ENCODE data around the gene DNAJA3.

DNAJA3 gene

GRCh38 chr16:4474192-4474961, 48.7 kb downstream of the DNAJA3 start, which contains the start of gene NMRAL1:
NMRAL1 (minus strand) TSS chr16:4474625; CDS start chr16:4474132, 493 bp downstream.
- peak; percentile 70 for ATAC-seq

GRCh38 chr16:4475880-4476788, 50.5 kb downstream of the DNAJA3 start, which contains the start of gene HMOX2:
HMOX2 (plus strand) TSS chr16:4476398; CDS start chr16:4505525, 29,127 bp downstream.
- peak; percentile 95 for DNase-seq
- peak; percentile 89 for ATAC-seq

More at GRCh38 chr16:4474192-4474961, 48.7 kb downstream of the DNAJA3 start, which contains the start of gene NMRAL1:
- DNase-seq: peak; percentile 93

DNA sequence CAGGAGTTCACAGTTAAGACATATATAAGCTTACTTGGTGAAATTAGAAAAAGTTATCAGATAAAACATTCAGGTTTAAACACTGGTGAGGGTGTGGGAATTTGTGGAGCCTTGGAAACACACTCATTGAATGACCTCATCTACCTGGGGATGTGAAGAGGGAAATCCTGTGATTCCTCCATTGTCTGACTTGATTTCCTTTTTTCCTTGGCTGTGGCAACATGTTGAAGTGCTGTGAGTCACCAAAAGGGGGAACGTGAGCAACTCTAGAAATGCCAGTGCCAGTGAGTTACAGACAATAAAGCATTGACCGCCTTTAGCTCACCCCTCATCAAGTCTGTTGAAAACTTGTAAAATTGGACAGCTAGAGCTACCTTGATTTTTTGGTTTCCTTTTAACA, 52.3 kb downstream of the DNAJA3 start:
- ATAC-seq: no peak
- DNase-seq: no peak

GRCh38 chr16:4481526-4481925, 55.9 kb downstream of the DNAJA3 start:
- DNase-seq (no peak), ATAC-seq (no peak)

DNA sequence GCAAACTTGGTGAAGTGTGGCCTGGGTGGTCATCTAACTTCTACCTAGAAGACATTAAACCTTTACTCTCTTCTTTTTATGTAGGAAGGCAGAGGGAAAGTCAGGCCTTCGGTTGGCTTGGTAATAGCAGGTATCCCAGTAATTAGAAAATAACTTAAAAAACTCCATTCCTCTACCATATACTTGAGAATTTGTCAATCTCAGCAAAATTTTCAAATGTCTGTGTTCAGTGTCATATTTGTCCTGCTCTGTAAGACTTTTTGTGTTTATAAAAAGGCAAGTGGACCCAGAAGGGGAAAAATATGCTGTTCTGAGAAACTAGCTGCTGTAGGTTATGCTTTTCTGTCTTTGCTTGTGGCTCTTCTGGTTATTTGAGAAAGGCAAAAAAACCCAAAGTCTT, 56.3 kb downstream of the DNAJA3 start:
- DNase-seq: no peak
- no peak for ATAC-seq

- DNase-seq (no peak), ATAC-seq (peak; percentile 8)
Measured at GRCh38 chr16:4486126-4486893, 60.6 kb downstream of the DNAJA3 start.

DNA sequence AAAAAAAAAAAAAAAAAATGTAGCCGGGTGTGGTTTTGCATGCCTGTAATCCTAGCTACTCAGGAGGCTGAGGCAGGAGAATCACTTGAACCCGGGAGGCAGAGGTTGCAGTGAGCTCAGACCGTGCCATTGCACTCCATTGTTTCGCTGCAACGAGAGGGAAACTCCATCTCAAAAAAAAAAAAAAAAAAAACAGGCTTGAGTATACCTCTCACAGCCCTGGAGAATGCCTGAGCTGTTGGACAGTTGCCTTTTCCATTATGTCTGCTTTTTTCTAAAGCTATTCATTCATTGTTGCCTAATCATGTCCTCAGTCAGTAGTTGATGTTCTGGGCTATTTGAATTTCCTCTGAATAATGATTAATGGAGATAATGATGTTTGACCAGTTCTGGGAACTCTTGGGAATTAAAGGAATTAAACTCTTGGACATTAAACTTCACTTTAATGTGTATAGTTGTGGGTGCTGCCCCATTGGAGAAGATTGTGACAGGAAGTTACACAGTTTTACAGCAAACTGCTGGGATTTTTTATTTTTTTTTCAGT, 62.4 kb downstream of the DNAJA3 start:
- ATAC-seq: no peak

GRCh38 chr16:4488499-4488967, 62.9 kb downstream of the DNAJA3 start:
- no peak for DNase-seq
- no peak for ATAC-seq

More for the DNA sequence above, 62.4 kb downstream of the DNAJA3 start:
- no peak for DNase-seq

- DNase-seq: no peak
- ATAC-seq: no peak
Measured at GRCh38 chr16:4489030-4489429, 63.4 kb downstream of the DNAJA3 start.

DNA sequence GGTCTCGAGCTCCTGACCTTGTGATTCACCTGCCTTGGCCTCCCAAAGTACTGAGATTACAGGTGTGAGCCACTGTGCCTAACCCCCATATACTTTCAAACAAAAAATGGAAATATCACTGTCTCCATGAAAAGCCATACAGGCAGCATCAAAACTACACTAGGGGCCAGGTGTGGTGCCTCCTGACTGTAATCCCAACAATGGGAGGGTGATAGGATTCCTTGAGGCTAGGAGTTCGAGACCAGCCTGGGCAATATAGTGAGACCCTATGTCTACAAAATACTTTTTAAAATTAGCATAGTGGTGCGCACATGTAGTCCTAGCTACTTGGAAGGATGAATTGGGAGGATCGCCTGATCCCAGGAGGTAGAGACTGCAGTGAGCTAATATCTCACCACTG, 66.2 kb downstream of the DNAJA3 start:
- DNase-seq (no peak), ATAC-seq (no peak)

GRCh38 chr16:4494746-4495490, 69.2 kb downstream of the DNAJA3 start:
- no peak for DNase-seq
- no peak for ATAC-seq

DNA sequence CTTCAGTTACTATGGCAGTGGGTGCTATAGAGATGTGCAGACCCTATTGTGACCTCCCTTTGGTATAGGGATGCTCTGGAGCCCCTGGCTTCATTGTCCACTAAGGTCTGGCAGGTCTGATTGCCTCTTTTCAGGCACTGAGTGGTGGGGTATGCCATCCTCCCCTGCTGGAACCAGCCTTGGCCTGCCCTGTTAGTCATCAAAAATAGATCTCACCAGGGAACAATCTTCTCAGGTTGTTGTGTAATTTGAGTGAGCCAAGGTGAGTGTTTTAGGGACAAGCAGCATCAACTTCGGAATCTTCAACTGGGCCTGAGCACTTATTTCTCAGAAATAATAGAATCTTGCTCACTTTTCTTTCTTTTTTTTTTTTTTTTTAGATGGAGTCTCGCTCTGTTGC, 70.1 kb downstream of the DNAJA3 start:
- ATAC-seq: no peak
- DNase-seq: no peak

GRCh38 chr16:4496305-4496704, 70.6 kb downstream of the DNAJA3 start:
- ATAC-seq: peak; percentile 37
- no peak for DNase-seq

- DNase-seq (no peak), ATAC-seq (no peak)
Measured at GRCh38 chr16:4498546-4499195, 73.0 kb downstream of the DNAJA3 start.

- no peak for ATAC-seq
- DNase-seq: no peak
Measured at GRCh38 chr16:4499196-4499555, 73.5 kb downstream of the DNAJA3 start.

DNA sequence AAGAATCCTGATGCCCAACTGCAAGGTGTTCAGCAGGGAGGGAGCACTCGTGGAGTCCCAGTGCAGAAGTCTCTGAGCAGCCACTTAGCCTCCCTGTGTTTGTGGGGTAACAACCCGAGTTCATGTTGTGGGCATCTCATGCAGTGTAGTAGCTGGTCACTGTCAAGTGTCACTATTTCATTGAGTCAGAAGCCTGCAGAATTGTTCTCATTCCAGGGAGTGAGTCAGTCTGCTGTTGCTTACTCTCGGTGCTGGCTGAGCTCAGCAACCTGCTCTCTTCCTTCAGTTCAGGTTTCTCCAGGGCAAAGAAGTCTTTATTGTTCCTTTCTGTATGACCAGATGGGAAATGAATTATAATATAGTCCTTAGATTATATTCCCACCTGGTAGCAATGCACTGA, 74.6 kb downstream of the DNAJA3 start:
- ATAC-seq (peak; percentile 71), DNase-seq (no peak)

DNA sequence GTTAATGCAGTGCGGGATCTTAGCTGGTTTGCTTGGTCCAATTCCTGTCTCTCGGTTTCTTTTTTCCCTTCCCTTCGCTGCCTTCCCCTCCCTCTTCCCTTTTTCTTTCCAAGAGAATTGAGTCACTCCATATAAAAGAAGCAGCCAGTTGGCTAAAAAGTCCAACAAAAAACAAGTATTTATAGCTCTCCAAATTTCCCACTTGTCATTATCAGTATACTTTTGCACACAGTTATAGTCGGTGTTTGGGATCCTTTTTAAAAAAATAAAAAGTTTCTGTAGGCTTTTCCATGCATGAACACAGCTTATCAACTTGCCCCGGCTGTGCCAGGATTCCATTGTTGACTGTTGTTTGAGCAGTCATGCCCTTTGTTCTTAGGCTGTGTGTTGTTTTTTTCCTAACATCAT, 75.4 kb downstream of the DNAJA3 start:
- DNase-seq: no peak
- no peak for ATAC-seq

DNA sequence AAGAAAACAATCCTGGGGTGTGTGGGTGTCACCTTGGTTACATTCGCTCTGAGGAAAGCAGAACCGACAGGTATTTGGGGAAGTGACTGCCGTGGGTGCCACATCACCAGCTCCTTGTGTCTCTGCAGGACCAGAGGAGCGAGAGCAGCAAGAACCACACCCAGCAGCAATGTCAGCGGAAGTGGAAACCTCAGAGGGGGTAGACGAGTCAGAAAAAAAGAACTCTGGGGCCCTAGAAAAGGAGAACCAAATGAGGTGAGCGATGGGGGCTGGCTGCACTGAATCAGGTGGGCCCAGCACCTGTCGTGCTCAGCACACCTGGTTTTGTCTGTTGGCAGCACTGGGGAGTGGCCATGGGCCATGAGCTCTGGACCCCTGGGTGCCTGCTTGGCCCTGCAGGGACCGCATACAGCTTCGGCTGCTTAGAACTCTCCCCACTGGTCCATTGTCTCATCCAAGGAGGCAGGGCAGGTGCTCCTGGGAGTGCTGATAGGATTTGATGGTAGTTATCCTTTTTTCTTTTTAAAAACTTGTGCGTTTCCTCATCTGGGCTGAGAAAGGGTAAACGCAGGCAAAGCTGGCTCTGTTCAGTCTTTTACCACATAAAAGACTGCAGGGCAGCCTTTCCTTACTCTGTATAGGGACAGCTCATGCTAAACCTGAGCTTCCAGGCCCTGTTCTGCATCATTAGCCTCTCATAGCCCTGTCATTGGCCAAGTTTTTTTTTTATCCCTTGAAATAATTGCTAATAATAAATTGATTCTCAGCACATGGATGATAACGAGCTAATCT, 79.9 kb downstream of the DNAJA3 start:
- DNase-seq (peak; percentile 64), ATAC-seq (peak; percentile 85)

All from stimulated activated naive CD8-positive, alpha-beta T cell treated with anti-CD3 and anti-CD28 coated beads, Interleukin-15, Interleukin-2, amounts not matched to agents 100 U/mL and 50 U/mL, for 24 hours (primary cell).